MM.1S (cell line): ENCODE data around the gene PTPRR.

Experiments
- DNase-seq: peaks from one replicate; pipeline ENCODE4 v3.0.0-alpha.2; 2015
- H2AFZ ChIP-seq: fragments of 300-600 bp; sonication (generic); 2 replicates; pipeline ENCODE4 v1.6.0; 2016; ENCODE audit warnings: antibody characterized with exemption, low read length
- H3F3A ChIP-seq: fragments of 300-600 bp; sonication (generic); 2 replicates; pipeline ENCODE4 v1.6.1; 2016; ENCODE audit warnings: mild to moderate bottlenecking, antibody characterized with exemption, low read length, moderate library complexity, mixed read lengths; ENCODE audit not compliant: insufficient read depth
- H3K27ac ChIP-seq: fragments of 300-600 bp; sonication (generic); 2 replicates; pipeline ENCODE4 v1.5.1; 2016; ENCODE audit warnings: mild to moderate bottlenecking, low read length
- H3K27me3 ChIP-seq: fragments of 300-600 bp; sonication (generic); replicated peaks from 2 replicates; pipeline ENCODE4 v1.6.0; 2016; ENCODE audit warnings: low read length; ENCODE audit not compliant: insufficient read depth
- H3K36me3 ChIP-seq: fragments of 300-600 bp; sonication (generic); replicated peaks from 2 replicates; pipeline ENCODE4 v1.6.1; 2016; ENCODE audit warnings: mild to moderate bottlenecking, low read length, mixed read lengths; ENCODE audit not compliant: insufficient read depth
- H3K4me1 ChIP-seq: fragments of 300-600 bp; sonication (generic); 2 replicates; pipeline ENCODE4 v1.6.1; 2016; ENCODE audit warnings: low read length, mixed read lengths
- H3K4me2 ChIP-seq: fragments of 300-600 bp; sonication (generic); 2 replicates; pipeline ENCODE4 v1.6.0; 2016; ENCODE audit warnings: low read depth, low read length
- H3K4me3 ChIP-seq: fragments of 300-600 bp; sonication (generic); 2 replicates; pipeline ENCODE4 v1.5.1; 2016; ENCODE audit warnings: low read length, mixed read lengths
- H3K79me2 ChIP-seq: fragments of 300-600 bp; sonication (generic); 2 replicates; pipeline ENCODE4 v1.6.1; 2016; ENCODE audit warnings: mixed run types, low read length, mixed read lengths
- H3K9ac ChIP-seq: fragments of 300-600 bp; sonication (generic); 2 replicates; pipeline ENCODE4 v1.6.1; 2016; ENCODE audit warnings: low read length, mixed read lengths
- H3K9me2 ChIP-seq: fragments of 300-600 bp; sonication (generic); replicated peaks from 2 replicates; pipeline ENCODE4 v1.6.1; 2016; ENCODE audit warnings: mild to moderate bottlenecking, low read length, mixed read lengths; ENCODE audit not compliant: insufficient read depth
- H3K9me3 ChIP-seq: fragments of 300-600 bp; sonication (generic); replicated peaks from 2 replicates; pipeline ENCODE4 v1.6.1; 2016; ENCODE audit warnings: mild to moderate bottlenecking, low read length, mixed read lengths; ENCODE audit not compliant: insufficient read depth
- H4K20me1 ChIP-seq: fragments of 300-600 bp; sonication (generic); 2 replicates; pipeline ENCODE4 v1.6.1; 2016; ENCODE audit warnings: mild to moderate bottlenecking, low read length, moderate library complexity, mixed read lengths; ENCODE audit not compliant: insufficient read depth
- CTCF ChIP-seq: fragments of 300-600 bp; sonication (generic); IDR thresholded peaks from 2 replicates; pipeline ENCODE4 v1.5.1; 2016; ENCODE audit warnings: antibody characterized with exemption, low read length, mixed read lengths
- EZH2 ChIP-seq: fragments of 300-600 bp; sonication (generic); optimal IDR thresholded peaks from 2 replicates; pipeline ENCODE3; 2017; ENCODE audit warnings: low read depth, mild to moderate bottlenecking, antibody characterized with exemption, low read length, mixed read lengths
- EZH2phosphoT487 ChIP-seq: fragments of 300-600 bp; sonication (generic); IDR thresholded peaks from 2 replicates; pipeline ENCODE4 v1.6.1; 2018; ENCODE audit warnings: antibody characterized with exemption, low read length

PTPRR gene

GRCh38 chr12:70724444-70724843 lies 196.1 kb downstream of the PTPRR start:
- DNase-seq: peak; percentile 24
- Histone ChIP-seq H3K4me1 (no peaks in the 10 kb centered on the region), H3K9ac (no peak overlapping the region), H4K20me1 (no peaks in the 10 kb centered on the region), H3K79me2 (no peaks in the 10 kb centered on the region), H2AFZ (no peak overlapping the region), H3K27me3 (no peaks in the 10 kb centered on the region), H3K9me3 (no peaks in the 10 kb centered on the region), H3F3A (no peaks in the 10 kb centered on the region), H3K4me3 (no peak overlapping the region), H3K27ac (no peak overlapping the region), H3K9me2 (no peaks in the 10 kb centered on the region), H3K4me2 (no peak overlapping the region), H3K36me3 (no peaks in the 10 kb centered on the region)
- TF ChIP-seq EZH2 (no peak), CTCF (peak; percentile 36), EZH2phosphoT487 (no peak)

GRCh38 chr12:70722584-70723343 lies 197.8 kb downstream of the PTPRR start:
- H3K4me1 ChIP-seq: no peaks in the 10 kb centered on the region
- no peak overlapping the region for H3K4me2 ChIP-seq
- no peak overlapping the region for H3K27ac ChIP-seq
- no peak overlapping the region for H3K9ac ChIP-seq
- H3K9me3 ChIP-seq: no peaks in the 10 kb centered on the region
- H4K20me1 ChIP-seq: no peaks in the 10 kb centered on the region
- no peaks in the 10 kb centered on the region for H3K36me3 ChIP-seq
- peak; percentile 17 for DNase-seq
- no peaks in the 10 kb centered on the region for H3K9me2 ChIP-seq
- H3K4me3 ChIP-seq: no peak overlapping the region
- no peak overlapping the region for H2AFZ ChIP-seq
- no peaks in the 10 kb centered on the region for H3K27me3 ChIP-seq
- no peaks in the 10 kb centered on the region for H3F3A ChIP-seq
- H3K79me2 ChIP-seq: no peaks in the 10 kb centered on the region
- no peak for TF ChIP-seq EZH2
- TF ChIP-seq EZH2phosphoT487: no peak
- no peak for TF ChIP-seq CTCF

GRCh38 chr12:70721656-70722357 lies 198.7 kb downstream of the PTPRR start:
- no peak overlapping the region for H3K9ac ChIP-seq
- no peak for TF ChIP-seq CTCF
- TF ChIP-seq EZH2: no peak
- no peak for TF ChIP-seq EZH2phosphoT487
- no peak for DNase-seq
- no peak overlapping the region for H3K27ac ChIP-seq
- H3K36me3 ChIP-seq: no peaks in the 10 kb centered on the region
- H4K20me1 ChIP-seq: no peaks in the 10 kb centered on the region
- H2AFZ ChIP-seq: no peak overlapping the region
- H3K9me3 ChIP-seq: no peaks in the 10 kb centered on the region
- no peaks in the 10 kb centered on the region for H3K9me2 ChIP-seq
- no peaks in the 10 kb centered on the region for H3K27me3 ChIP-seq
- H3K4me1 ChIP-seq: no peaks in the 10 kb centered on the region
- H3F3A ChIP-seq: no peaks in the 10 kb centered on the region
- H3K4me2 ChIP-seq: no peak overlapping the region
- H3K4me3 ChIP-seq: no peak overlapping the region
- H3K79me2 ChIP-seq: no peaks in the 10 kb centered on the region
